ENCODE results near the gene SYDE1. TPM values are rescaled to one million over a fixed set of nuclear protein-coding genes. Genes with fewer than 3 reads are reported as not detected.

Gene SYDE1
- total and polyA plus RNA-seq, 4 experiments from 2014 or later = not detected

GRCh38 chr19:15138427-15138826, 31.2 kb downstream of the SYDE1 start:
- H3K27ac Mint-ChIP-seq = no peak overlapping the region
- H3K36me3 Mint-ChIP-seq = peaks cover 0 to 2% of the 10 kb centered on the region in 2 donors
- H3K27me3 Mint-ChIP-seq = peaks cover 4 to 5% of the 10 kb centered on the region in 2 donors
- Histone ChIP-seq H3K36me3 (ENCODE audit: insufficient read depth, low read length) (no peaks in the 10 kb centered on the region), H3K4me1 (ENCODE audit: insufficient read depth, low read length) (no peaks in the 10 kb centered on the region), H3K4me3 (ENCODE audit: low read length in 2 of 2) (no peak overlapping the region), H3K27me3 (ENCODE audit: insufficient read depth, low read length) (no peaks in the 10 kb centered on the region), H3K9me3 (ENCODE audit: control insufficient read depth in 1 of 2, low read length in 2 of 2) (no peaks in the 10 kb centered on the region), H3K27ac (ENCODE audit: low read depth, low read length) (no peak overlapping the region)
- H3K4me1 Mint-ChIP-seq = no peaks in the 10 kb centered on the region
- H3K4me3 Mint-ChIP-seq = no peak overlapping the region
- CTCF ChIA-PET (ENCODE audit: partially characterized antibody) = interaction anchor here (1.3 kb wide), 1 partner anchor 37 kb away, joined by 3 read pairs; no protein-coding TSS in a partner anchor
- intact Hi-C loops (cut with micrococcal nuclease) = no loop called here
- POLR2A ChIA-PET (ENCODE audit: partially characterized antibody) = no interaction called here
- peaks cover 0 to 16% (median 10%) of the 10 kb centered on the region in 8 donors for H3K9me3 Mint-ChIP-seq
- DNase-seq = no peak

- POLR2A ChIA-PET (ENCODE audit: partially characterized antibody) = no interaction called here
- no peak overlapping the region for H3K27ac ChIP-seq (ENCODE audit: low read depth, low read length)
- H3K4me1 Mint-ChIP-seq = no peaks in the 10 kb centered on the region
- H3K4me3 Mint-ChIP-seq = no peak overlapping the region
- H3K36me3 ChIP-seq (ENCODE audit: insufficient read depth, low read length) = no peaks in the 10 kb centered on the region
- no peak for DNase-seq
- no peaks in the 10 kb centered on the region for H3K4me1 ChIP-seq (ENCODE audit: insufficient read depth, low read length)
- no peaks in the 10 kb centered on the region for H3K27me3 ChIP-seq (ENCODE audit: insufficient read depth, low read length)
- CTCF ChIA-PET (ENCODE audit: partially characterized antibody) = no interaction called here
- peaks cover 4 to 5% of the 10 kb centered on the region in 2 donors for H3K27me3 Mint-ChIP-seq
- no peaks in the 10 kb centered on the region for H3K9me3 ChIP-seq (ENCODE audit: control insufficient read depth in 1 of 2, low read length in 2 of 2)
- H3K9me3 Mint-ChIP-seq = peaks cover 0 to 16% (median 10%) of the 10 kb centered on the region in 8 donors
- no peak overlapping the region for H3K4me3 ChIP-seq (ENCODE audit: low read length in 2 of 2)
- H3K36me3 Mint-ChIP-seq = peaks cover 0 to 2% of the 10 kb centered on the region in 2 donors
- intact Hi-C loops (cut with micrococcal nuclease) = no loop called here
- H3K27ac Mint-ChIP-seq = peak overlapping the region in 1 of 7 donors; percentile 13
Measured at GRCh38 chr19:15141143-15141542, 33.9 kb downstream of the SYDE1 start.

- POLR2A ChIA-PET (ENCODE audit: partially characterized antibody) = no interaction called here
- peaks cover 0 to 2% of the 10 kb centered on the region in 2 donors for H3K36me3 Mint-ChIP-seq
- no peak overlapping the region for H3K4me3 Mint-ChIP-seq
- no peaks in the 10 kb centered on the region for H3K4me1 Mint-ChIP-seq
- Histone ChIP-seq H3K36me3 (ENCODE audit: insufficient read depth, low read length) (no peaks in the 10 kb centered on the region), H3K9me3 (ENCODE audit: control insufficient read depth in 1 of 2, low read length in 2 of 2) (no peaks in the 10 kb centered on the region), H3K4me1 (ENCODE audit: insufficient read depth, low read length) (no peaks in the 10 kb centered on the region), H3K27ac (ENCODE audit: low read depth, low read length) (no peak overlapping the region), H3K4me3 (ENCODE audit: low read length in 2 of 2) (no peak overlapping the region), H3K27me3 (ENCODE audit: insufficient read depth, low read length) (no peaks in the 10 kb centered on the region)
- intact Hi-C loops (cut with micrococcal nuclease) = no loop called here
- CTCF ChIA-PET (ENCODE audit: partially characterized antibody) = no interaction called here
- H3K9me3 Mint-ChIP-seq = peaks cover 0 to 13% (median 10%) of the 10 kb centered on the region in 8 donors
- H3K27me3 Mint-ChIP-seq = peaks cover 4 to 5% of the 10 kb centered on the region in 2 donors
- no peak for DNase-seq
- no peak overlapping the region for H3K27ac Mint-ChIP-seq
Measured at GRCh38 chr19:15142313-15142712, 35.1 kb downstream of the SYDE1 start.

GRCh38 chr19:15144046-15144646, 36.9 kb downstream of the SYDE1 start:
- Histone ChIP-seq H3K4me1 (ENCODE audit: insufficient read depth, low read length) (no peaks in the 10 kb centered on the region), H3K4me3 (ENCODE audit: low read length in 2 of 2) (no peak overlapping the region), H3K27me3 (ENCODE audit: insufficient read depth, low read length) (no peaks in the 10 kb centered on the region), H3K36me3 (ENCODE audit: insufficient read depth, low read length) (no peaks in the 10 kb centered on the region), H3K9me3 (ENCODE audit: control insufficient read depth in 1 of 2, low read length in 2 of 2) (no peaks in the 10 kb centered on the region), H3K27ac (ENCODE audit: low read depth, low read length) (no peak overlapping the region)
- H3K36me3 Mint-ChIP-seq = peaks cover 0 to 2% of the 10 kb centered on the region in 2 donors
- H3K4me3 Mint-ChIP-seq = no peak overlapping the region
- DNase-seq = no peak
- H3K27me3 Mint-ChIP-seq = peaks cover 2 to 4% of the 10 kb centered on the region in 2 donors
- intact Hi-C loops (cut with micrococcal nuclease) = no loop called here
- peaks cover 0 to 7% (median 4%) of the 10 kb centered on the region in 8 donors for H3K9me3 Mint-ChIP-seq
- H3K4me1 Mint-ChIP-seq = no peaks in the 10 kb centered on the region
- CTCF ChIA-PET (ENCODE audit: partially characterized antibody) = interaction anchor here (1.3 kb wide), 1 partner anchor 52 kb away, joined by 4 read pairs; no protein-coding TSS in a partner anchor
- H3K27ac Mint-ChIP-seq = peak overlapping the region in 1 of 7 donors; percentile 61
- POLR2A ChIA-PET (ENCODE audit: partially characterized antibody) = no interaction called here

- no peaks in the 10 kb centered on the region for H3K36me3 Mint-ChIP-seq
- no peaks in the 10 kb centered on the region for H3K9me3 Mint-ChIP-seq
- intact Hi-C loops (cut with micrococcal nuclease) = no loop called here
- ChIA-PET POLR2A (ENCODE audit: partially characterized antibody) (no interaction called here), CTCF (ENCODE audit: partially characterized antibody) (interaction anchor here (1.0 to 2.1 kb wide), 3 partner anchors 46 to 410 kb away, joined by 3 to 13 read pairs (median 8); no protein-coding TSS in a partner anchor)
- H3K4me3 Mint-ChIP-seq = no peak overlapping the region
- peaks cover 4% of the 10 kb centered on the region in 2 donors for H3K27me3 Mint-ChIP-seq
- H3K27me3 ChIP-seq (ENCODE audit: insufficient read depth, low read length) = no peaks in the 10 kb centered on the region
- H3K4me3 ChIP-seq (ENCODE audit: low read length in 2 of 2) = no peak overlapping the region
- H3K4me1 ChIP-seq (ENCODE audit: insufficient read depth, low read length) = no peaks in the 10 kb centered on the region
- H3K27ac ChIP-seq (ENCODE audit: low read depth, low read length) = no peak overlapping the region
- no peak for DNase-seq
- peaks cover 0 to 5% (median 4%) of the 10 kb centered on the region in 4 donors for H3K4me1 Mint-ChIP-seq
- no peaks in the 10 kb centered on the region for H3K9me3 ChIP-seq (ENCODE audit: control insufficient read depth in 1 of 2, low read length in 2 of 2)
- H3K36me3 ChIP-seq (ENCODE audit: insufficient read depth, low read length) = no peaks in the 10 kb centered on the region
- no peak overlapping the region for H3K27ac Mint-ChIP-seq
Measured at GRCh38 chr19:15147090-15147489, 39.9 kb downstream of the SYDE1 start.

- Mint-ChIP-seq H3K27me3 (peaks cover 13 to 21% of the 10 kb centered on the region in 2 donors), H3K27ac (no peak overlapping the region), H3K9me3 (peaks cover 0 to 8% (median 3%) of the 10 kb centered on the region in 8 donors), H3K4me1 (peaks cover 0 to 5% (median 4%) of the 10 kb centered on the region in 4 donors), H3K36me3 (no peaks in the 10 kb centered on the region), H3K4me3 (no peak overlapping the region)
- Histone ChIP-seq H3K36me3 (ENCODE audit: insufficient read depth, low read length) (no peaks in the 10 kb centered on the region), H3K27me3 (ENCODE audit: insufficient read depth, low read length) (no peaks in the 10 kb centered on the region), H3K9me3 (ENCODE audit: control insufficient read depth in 1 of 2, low read length in 2 of 2) (no peaks in the 10 kb centered on the region), H3K4me3 (ENCODE audit: low read length in 2 of 2) (no peak overlapping the region), H3K27ac (ENCODE audit: low read depth, low read length) (no peak overlapping the region), H3K4me1 (ENCODE audit: insufficient read depth, low read length) (no peaks in the 10 kb centered on the region)
- ChIA-PET POLR2A (ENCODE audit: partially characterized antibody) (no interaction called here), CTCF (ENCODE audit: partially characterized antibody) (interaction anchor here (0.9 to 7.5 kb wide), 10 partner anchors 9 to 406 kb away, joined by 3 to 82 read pairs (median 6); no protein-coding TSS in a partner anchor)
- intact Hi-C loops (cut with micrococcal nuclease) = loop anchor here (1.0 kb wide), 3 partner anchors 24 to 57 kb away; a partner anchor contains a TSS
- DNase-seq = no peak
Measured at GRCh38 chr19:15149737-15150136, 42.5 kb downstream of the SYDE1 start.

GRCh38 chr19:15154002-15154612, 46.9 kb downstream of the SYDE1 start:
- H3K36me3 Mint-ChIP-seq = no peaks in the 10 kb centered on the region
- Histone ChIP-seq H3K4me1 (ENCODE audit: insufficient read depth, low read length) (no peaks in the 10 kb centered on the region), H3K27me3 (ENCODE audit: insufficient read depth, low read length) (no peaks in the 10 kb centered on the region), H3K9me3 (ENCODE audit: control insufficient read depth in 1 of 2, low read length in 2 of 2) (no peaks in the 10 kb centered on the region), H3K27ac (ENCODE audit: low read depth, low read length) (no peak overlapping the region), H3K4me3 (ENCODE audit: low read length in 2 of 2) (no peak overlapping the region), H3K36me3 (ENCODE audit: insufficient read depth, low read length) (no peaks in the 10 kb centered on the region)
- no peak overlapping the region for H3K27ac Mint-ChIP-seq
- no peak overlapping the region for H3K4me3 Mint-ChIP-seq
- peaks cover 0 to 5% (median 4%) of the 10 kb centered on the region in 4 donors for H3K4me1 Mint-ChIP-seq
- ChIA-PET POLR2A (ENCODE audit: partially characterized antibody) (no interaction called here), CTCF (ENCODE audit: partially characterized antibody) (interaction anchor here (0.8 to 7.5 kb wide), 7 partner anchors 10 to 401 kb away, joined by 3 to 82 read pairs (median 4); no protein-coding TSS in a partner anchor)
- intact Hi-C loops (cut with micrococcal nuclease) = no loop called here
- H3K9me3 Mint-ChIP-seq = peaks cover 0 to 13% (median 3%) of the 10 kb centered on the region in 8 donors
- peaks cover 14 to 21% of the 10 kb centered on the region in 2 donors for H3K27me3 Mint-ChIP-seq
- no peak for DNase-seq

Data from CD4-positive, alpha-beta memory T cell (primary cell).